CD4-positive, alpha-beta T cell treated with Interleukin-2 at 100 ng/mL for 4 hours (primary cell): ENCODE results near the gene CEMP1.
"Not testable (repeated sequence)": the region's sequence is repeated elsewhere in the genome, so short reads cannot be mapped to it uniquely, and the experiment has no call there.

Experiments used
- DNase-seq: peaks from one replicate; pipeline ENCODE4 v3.0.0-alpha.2; 2020; ENCODE audit warnings: low spot score

CEMP1 gene

GRCh38 chr16:2531371-2531695 is at the start of gene CEMP1:
Gene CEMP1, minus strand, starts transcription at chr16:2531408. Its CDS starts 335 bp downstream, at chr16:2531073.
- no peak for DNase-seq

- not testable (repeated sequence) for DNase-seq
Observed at GRCh38 chr16:2580818-2581217, 49.6 kb upstream of the CEMP1 start.

GRCh38 chr16:2580143-2580542 is 48.9 kb upstream of the CEMP1 start:
- DNase-seq = not testable (repeated sequence)

- DNase-seq = not testable (repeated sequence)
Observed at GRCh38 chr16:2578905-2579304, 47.7 kb upstream of the CEMP1 start.

GRCh38 chr16:2577044-2577443 is 45.8 kb upstream of the CEMP1 start:
- not testable (repeated sequence) for DNase-seq

GRCh38 chr16:2575839-2576238 is 44.6 kb upstream of the CEMP1 start:
- not testable (repeated sequence) for DNase-seq

- DNase-seq = not testable (repeated sequence)
Observed at GRCh38 chr16:2572704-2573103, 41.5 kb upstream of the CEMP1 start.

GRCh38 chr16:2568573-2568972 is 37.4 kb upstream of the CEMP1 start:
- not testable (repeated sequence) for DNase-seq

- DNase-seq = not testable (repeated sequence)
Observed at GRCh38 chr16:2567506-2567905, 36.3 kb upstream of the CEMP1 start.

GRCh38 chr16:2560798-2561133 is 29.6 kb upstream of the CEMP1 start:
- DNase-seq = peak; percentile 75

GRCh38 chr16:2560131-2560797 is 29.1 kb upstream of the CEMP1 start:
- DNase-seq = not testable (repeated sequence)

GRCh38 chr16:2557150-2557549 is 25.9 kb upstream of the CEMP1 start:
- not testable (repeated sequence) for DNase-seq

GRCh38 chr16:2554709-2555425 is 23.7 kb upstream of the CEMP1 start:
- DNase-seq = not testable (repeated sequence)

- not testable (repeated sequence) for DNase-seq
Observed at GRCh38 chr16:2551420-2551889, 20.2 kb upstream of the CEMP1 start.

- not testable (repeated sequence) for DNase-seq
Observed at GRCh38 chr16:2550283-2550878, 19.2 kb upstream of the CEMP1 start.

- DNase-seq = not testable (repeated sequence)
Observed at GRCh38 chr16:2543771-2544170, 12.6 kb upstream of the CEMP1 start.

GRCh38 chr16:2541409-2541808 is 10.2 kb upstream of the CEMP1 start:
- not testable (repeated sequence) for DNase-seq

- DNase-seq = not testable (repeated sequence)
Observed at GRCh38 chr16:2540912-2541311, 9.7 kb upstream of the CEMP1 start.

GRCh38 chr16:2539845-2540458 is 8.7 kb upstream of the CEMP1 start:
- peak; percentile 36 for DNase-seq

- DNase-seq = not testable (repeated sequence)
Observed at GRCh38 chr16:2539192-2539844, 8.1 kb upstream of the CEMP1 start.

GRCh38 chr16:2537451-2538379 is 6.5 kb upstream of the CEMP1 start, which contains the start of gene PDPK1:
Gene PDPK1, plus strand, starts transcription at chr16:2538021. Its CDS starts 92 bp downstream, at chr16:2538113.
- peak; percentile 96 for DNase-seq
